ENCODE data around the gene PSMA8. TPM values are rescaled to one million over a fixed set of nuclear protein-coding genes. Genes with fewer than 3 reads are reported as not detected.

Gene PSMA8
- total and polyA plus RNA-seq, 2 experiments from 2014 or later, result 0.15 TPM; not detected in 1

DNA sequence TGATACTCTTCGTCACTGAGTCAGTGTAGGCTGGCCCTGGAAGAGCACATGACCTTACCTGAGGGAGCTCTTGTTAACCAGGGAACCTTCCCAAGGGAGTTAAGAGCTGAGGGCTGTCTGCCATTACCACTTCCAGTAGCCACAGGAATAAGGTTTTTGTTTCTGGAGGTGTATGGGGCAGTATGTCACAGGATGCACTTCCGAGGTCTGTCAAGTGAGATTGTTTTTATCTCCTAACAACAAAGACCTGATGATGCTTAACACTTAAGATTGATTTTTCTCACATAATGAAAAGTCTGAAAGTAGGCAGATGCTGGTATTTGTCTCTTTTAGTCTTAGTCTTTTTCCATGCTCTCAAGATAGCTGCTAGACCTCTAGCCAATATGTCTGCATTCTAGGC, 41.8 kb downstream of the PSMA8 start:
- H3K9me3 ChIP-seq (ENCODE audit: low read depth), result no peaks in the 10 kb centered on the region
- no peak for TF ChIP-seq EZH2phosphoT487 (IDR thresholded peaks at IDR 0.05; ENCODE audit: low read depth, severe bottlenecking, unreplicated experiment)
- no peak for TF ChIP-seq EZH2 (IDR thresholded peaks at IDR 0.05; ENCODE audit: borderline replicate concordance)
- no peaks in the 10 kb centered on the region for H4K20me1 ChIP-seq (ENCODE audit: insufficient read depth, poor library complexity, severe bottlenecking)
- 69% methylated on average over 2 of the region's 2 CpGs for WGBS (ENCODE audit: low lambda C conversion rate, missing lambda C conversion rate)
- no peak overlapping the region for H3K27ac ChIP-seq
- no peak for DNase-seq (ENCODE audit: low spot score)
- H3K27me3 ChIP-seq, result no peaks in the 10 kb centered on the region
- no peak overlapping the region for H3K4me3 ChIP-seq
- no peaks in the 10 kb centered on the region for H3K79me2 ChIP-seq
- H3K4me2 ChIP-seq, result no peak overlapping the region
- no peaks in the 10 kb centered on the region for H3K4me1 ChIP-seq (ENCODE audit: insufficient read depth)
- no peak overlapping the region for H2AFZ ChIP-seq
- no peaks in the 10 kb centered on the region for H3K36me3 ChIP-seq (replicated peaks; ENCODE audit: insufficient read depth, low read depth)
- no peaks in the 10 kb centered on the region for H3K9me2 ChIP-seq (replicated peaks; ENCODE audit: insufficient read depth)

GRCh38 chr18:26176134-26176533, 42.5 kb downstream of the PSMA8 start:
- no peak for DNase-seq (ENCODE audit: low spot score)
- no peaks in the 10 kb centered on the region for H3K9me3 ChIP-seq (ENCODE audit: low read depth)
- H3K4me2 ChIP-seq, result no peak overlapping the region
- no peaks in the 10 kb centered on the region for H3K36me3 ChIP-seq (replicated peaks; ENCODE audit: insufficient read depth, low read depth)
- H3K9me2 ChIP-seq (replicated peaks; ENCODE audit: insufficient read depth), result no peaks in the 10 kb centered on the region
- H3K4me1 ChIP-seq (ENCODE audit: insufficient read depth), result no peaks in the 10 kb centered on the region
- no peak overlapping the region for H2AFZ ChIP-seq
- H3K27me3 ChIP-seq, result no peaks in the 10 kb centered on the region
- TF ChIP-seq CTCF (IDR thresholded peaks at IDR 0.05; ENCODE audit: poor library complexity) (no peak), EZH2 (IDR thresholded peaks at IDR 0.05; ENCODE audit: borderline replicate concordance) (no peak), EZH2phosphoT487 (IDR thresholded peaks at IDR 0.05; ENCODE audit: low read depth, severe bottlenecking, unreplicated experiment) (no peak)
- H3K27ac ChIP-seq, result no peak overlapping the region
- H3K79me2 ChIP-seq, result no peaks in the 10 kb centered on the region
- H4K20me1 ChIP-seq (ENCODE audit: insufficient read depth, poor library complexity, severe bottlenecking), result no peaks in the 10 kb centered on the region
- no peak overlapping the region for H3K4me3 ChIP-seq

DNA sequence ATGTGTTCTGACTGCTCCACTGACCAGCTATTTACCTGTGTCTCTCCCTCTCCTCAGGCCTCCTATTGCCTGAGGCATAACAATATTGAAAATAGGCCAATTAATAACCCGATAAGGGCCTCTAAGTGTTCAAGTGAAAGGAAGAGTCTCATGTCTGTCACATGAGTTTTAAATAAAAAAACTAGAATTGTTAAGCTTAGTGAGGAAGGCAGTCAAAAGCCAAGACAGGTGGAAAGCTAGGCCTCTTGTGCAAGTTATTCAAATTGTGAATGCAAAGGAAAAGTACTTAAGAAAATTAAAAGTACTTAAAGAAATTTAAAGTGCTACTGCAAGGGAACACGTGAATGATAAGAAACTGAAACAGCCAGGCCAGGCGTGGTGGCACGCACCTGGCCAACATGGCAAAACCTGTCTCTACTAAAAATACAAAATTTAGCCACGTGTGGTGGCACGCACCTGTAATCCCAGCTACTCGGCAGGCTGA, 47.7 kb downstream of the PSMA8 start:
- Histone ChIP-seq H3K4me2 (no peak overlapping the region), H2AFZ (no peak overlapping the region), H3K9me2 (replicated peaks; ENCODE audit: insufficient read depth) (no peaks in the 10 kb centered on the region), H3K4me3 (no peak overlapping the region), H3K4me1 (ENCODE audit: insufficient read depth) (no peaks in the 10 kb centered on the region), H3K9me3 (ENCODE audit: low read depth) (no peaks in the 10 kb centered on the region), H3K36me3 (replicated peaks; ENCODE audit: insufficient read depth, low read depth) (no peaks in the 10 kb centered on the region), H4K20me1 (ENCODE audit: insufficient read depth, poor library complexity, severe bottlenecking) (no peaks in the 10 kb centered on the region), H3K27ac (no peak overlapping the region), H3K27me3 (no peaks in the 10 kb centered on the region), H3K79me2 (no peaks in the 10 kb centered on the region)
- 91% methylated on average over 7 of the region's 7 CpGs for WGBS (ENCODE audit: low lambda C conversion rate, missing lambda C conversion rate)
- no peak for DNase-seq (ENCODE audit: low spot score)
- TF ChIP-seq EZH2 (IDR thresholded peaks at IDR 0.05; ENCODE audit: borderline replicate concordance) (no peak), CTCF (IDR thresholded peaks at IDR 0.05; ENCODE audit: poor library complexity) (no peak), EZH2phosphoT487 (IDR thresholded peaks at IDR 0.05; ENCODE audit: low read depth, severe bottlenecking, unreplicated experiment) (no peak)

DNA sequence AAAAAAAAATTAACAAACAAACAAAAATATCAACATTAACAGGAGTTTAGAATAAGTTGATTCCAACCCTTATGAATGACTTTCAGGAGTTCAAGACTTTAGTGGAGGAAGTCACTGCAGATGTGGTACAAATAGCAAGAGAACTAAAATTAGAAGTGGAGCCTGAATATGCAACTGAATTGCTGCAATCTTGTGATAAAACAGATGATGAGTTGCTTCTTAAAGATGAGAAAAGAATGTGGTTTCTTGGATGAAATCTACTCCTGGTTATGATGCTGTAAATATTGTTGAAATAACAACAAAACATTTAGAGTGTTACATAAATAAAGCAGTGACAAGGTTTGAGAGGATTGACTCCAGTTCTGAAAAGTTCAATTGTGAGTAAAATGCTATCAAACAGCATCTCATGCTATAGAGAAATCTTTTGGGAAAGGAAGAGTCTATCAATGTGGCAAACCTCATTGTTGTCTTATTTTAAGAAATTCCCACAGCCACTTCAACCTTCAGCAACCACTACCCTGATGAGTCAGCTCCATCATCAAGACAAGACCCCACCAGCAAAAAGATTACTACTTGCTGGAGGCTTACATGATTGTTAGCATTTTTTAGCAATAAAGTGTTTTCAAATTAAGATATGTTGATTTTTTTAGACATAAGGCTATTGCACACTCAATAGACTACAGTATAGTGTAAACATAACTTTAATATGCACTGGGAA, 49.9 kb downstream of the PSMA8 start:
- no peaks in the 10 kb centered on the region for H3K9me3 ChIP-seq (ENCODE audit: low read depth)
- no peaks in the 10 kb centered on the region for H3K79me2 ChIP-seq
- no peaks in the 10 kb centered on the region for H3K4me1 ChIP-seq (ENCODE audit: insufficient read depth)
- DNase-seq (ENCODE audit: low spot score), result no peak
- H3K4me3 ChIP-seq, result no peak overlapping the region
- H3K4me2 ChIP-seq, result no peak overlapping the region
- no peaks in the 10 kb centered on the region for H3K9me2 ChIP-seq (replicated peaks; ENCODE audit: insufficient read depth)
- H2AFZ ChIP-seq, result no peak overlapping the region
- no peak overlapping the region for H3K27ac ChIP-seq
- no peaks in the 10 kb centered on the region for H4K20me1 ChIP-seq (ENCODE audit: insufficient read depth, poor library complexity, severe bottlenecking)
- no peaks in the 10 kb centered on the region for H3K36me3 ChIP-seq (replicated peaks; ENCODE audit: insufficient read depth, low read depth)
- no peaks in the 10 kb centered on the region for H3K27me3 ChIP-seq
- TF ChIP-seq EZH2 (IDR thresholded peaks at IDR 0.05; ENCODE audit: borderline replicate concordance) (no peak), CTCF (IDR thresholded peaks at IDR 0.05; ENCODE audit: poor library complexity) (no peak), EZH2phosphoT487 (IDR thresholded peaks at IDR 0.05; ENCODE audit: low read depth, severe bottlenecking, unreplicated experiment) (no peak)

All from hepatocyte (in vitro differentiated cells).